ENCODE results near the gene KCND3. TPM values are rescaled to one million over a fixed set of nuclear protein-coding genes. Genes with fewer than 3 reads are reported as not detected.

Gene KCND3
- total RNA-seq, result not detected

DNA sequence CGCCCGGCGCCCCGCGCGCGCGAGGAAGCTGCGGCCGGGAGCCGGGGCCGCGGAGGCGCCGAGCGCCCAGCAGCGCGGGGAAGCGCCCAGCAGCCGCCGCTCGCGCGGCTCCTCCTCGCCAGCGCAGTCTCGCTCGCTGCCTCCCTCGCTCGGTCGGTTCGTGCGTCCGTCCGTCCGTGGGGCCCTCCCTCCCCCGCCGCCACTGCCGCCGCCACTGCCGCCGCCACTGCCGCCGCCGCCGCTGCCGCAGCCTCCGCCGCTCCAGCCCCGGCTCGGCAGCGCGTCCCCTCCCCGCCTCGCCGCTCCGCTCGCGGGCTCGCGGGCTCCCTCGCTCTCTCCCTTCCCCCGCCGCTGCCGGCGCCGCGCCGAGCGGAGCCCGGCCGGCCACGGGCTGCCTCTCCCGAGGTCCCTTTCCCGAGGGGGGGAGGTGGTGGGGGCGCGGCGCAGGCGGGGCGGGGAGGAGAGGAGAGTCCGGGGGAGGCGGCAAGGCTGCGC lies at the start of gene KCND3:
KCND3 (minus strand) TSS at position 138 of the 495 bp plus-strand sequence.
- Mint-ChIP-seq H3K4me3 (peak within 1 kb of the TSS; percentile 37), H3K36me3 (ENCODE audit: low read depth) (no peaks in the 10 kb centered on the region), H3K9me3 (no peaks in the 10 kb centered on the region), H3K4me1 (peaks cover 10% of the 10 kb centered on the region), H3K27ac (no peak within 1 kb of the TSS), H3K27me3 (peaks cover 70% of the 10 kb centered on the region)
- DNase-seq, result no peak
- POLR2A ChIA-PET, result no interaction called here
- CTCF ChIA-PET, result no interaction called here

DNA sequence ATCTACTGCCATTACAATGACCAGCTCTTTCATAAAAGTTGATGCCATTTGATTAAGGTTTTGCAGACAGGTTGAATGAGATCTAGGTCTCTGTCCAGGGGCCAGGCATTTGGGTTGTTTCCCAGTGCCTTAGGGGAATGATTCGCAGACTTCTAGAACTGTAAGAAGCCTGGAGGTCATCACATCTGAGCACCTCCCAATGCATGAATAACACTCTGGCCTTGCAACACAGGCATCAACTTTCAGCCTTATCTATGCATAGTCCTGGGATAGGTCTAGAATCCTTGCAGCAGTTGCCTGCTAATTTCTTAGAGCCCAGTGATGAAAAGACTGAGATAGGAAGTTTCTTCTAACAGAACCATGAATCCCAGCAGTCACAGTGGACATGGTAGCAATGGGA lies 44.8 kb upstream of the KCND3 start:
- H3K4me3 Mint-ChIP-seq, result no peak overlapping the region
- no peaks in the 10 kb centered on the region for H3K36me3 Mint-ChIP-seq (ENCODE audit: low read depth)
- no peak for DNase-seq
- peaks cover 9% of the 10 kb centered on the region for H3K27me3 Mint-ChIP-seq
- H3K9me3 Mint-ChIP-seq, result no peaks in the 10 kb centered on the region
- ChIA-PET POLR2A (no interaction called here), CTCF (no interaction called here)
- no peaks in the 10 kb centered on the region for H3K4me1 Mint-ChIP-seq
- no peak overlapping the region for H3K27ac Mint-ChIP-seq

DNA sequence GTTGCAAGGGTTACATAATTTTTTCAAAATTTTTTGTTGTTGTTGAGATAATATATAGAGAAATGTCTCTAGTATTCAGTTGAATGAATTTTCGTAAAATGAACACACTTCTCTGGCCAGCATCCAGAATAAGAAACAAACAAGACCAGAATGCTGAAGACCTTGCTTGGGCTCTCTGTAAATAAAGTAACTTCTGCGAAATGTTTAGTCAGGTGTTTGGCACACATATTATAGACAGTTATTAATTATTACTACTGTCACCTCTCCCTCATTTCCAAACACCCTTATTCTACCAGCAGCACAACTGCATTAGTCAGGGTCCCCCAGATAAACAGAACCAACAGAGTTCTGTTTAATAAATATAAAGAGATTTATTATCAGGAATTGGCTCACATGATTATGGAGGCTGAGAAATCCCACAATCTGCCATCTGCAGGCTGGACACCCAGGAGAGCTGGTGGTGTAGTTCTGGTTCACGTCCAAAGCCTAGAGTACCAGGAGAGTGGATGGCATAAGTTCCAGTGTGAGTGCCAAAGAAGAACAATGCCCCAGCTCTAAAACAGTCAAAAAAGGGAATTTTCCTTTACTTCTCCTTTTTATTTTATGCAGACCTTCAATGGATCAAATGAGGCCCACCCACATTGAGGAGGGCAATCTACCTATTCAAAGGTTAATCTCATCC lies 44.1 kb upstream of the KCND3 start:
- H3K27ac Mint-ChIP-seq, result no peak overlapping the region
- CTCF ChIA-PET, result no interaction called here
- no peaks in the 10 kb centered on the region for H3K4me1 Mint-ChIP-seq
- POLR2A ChIA-PET, result no interaction called here
- peaks cover 9% of the 10 kb centered on the region for H3K27me3 Mint-ChIP-seq
- H3K36me3 Mint-ChIP-seq (ENCODE audit: low read depth), result no peaks in the 10 kb centered on the region
- H3K9me3 Mint-ChIP-seq, result no peaks in the 10 kb centered on the region
- no peak overlapping the region for H3K4me3 Mint-ChIP-seq
- no peak for DNase-seq

DNA sequence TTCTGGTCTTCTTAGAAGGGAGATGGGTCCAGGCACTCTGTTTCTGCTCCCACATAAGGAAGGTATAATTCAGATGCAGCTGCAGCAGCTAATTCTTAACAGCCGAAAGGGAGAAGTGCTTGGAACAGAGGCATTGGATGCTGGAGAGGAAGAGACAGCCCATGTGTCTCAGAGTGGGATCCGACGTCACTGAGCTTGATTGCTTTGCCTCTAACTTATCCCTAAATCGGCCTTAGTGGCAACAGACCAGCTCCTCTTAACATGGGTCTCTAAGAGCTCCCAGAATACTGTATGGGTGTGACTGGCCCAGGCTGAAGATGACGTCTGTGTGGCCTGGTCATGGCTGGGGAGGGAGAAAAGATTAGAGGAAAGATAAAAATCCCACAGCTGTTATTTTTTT lies 40.7 kb upstream of the KCND3 start:
- ChIA-PET POLR2A (no interaction called here), CTCF (interaction anchor here (0.7 kb wide), 1 partner anchor 211 kb away, joined by 3 read pairs; no protein-coding TSS in a partner anchor)
- Mint-ChIP-seq H3K27ac (no peak overlapping the region), H3K4me3 (no peak overlapping the region), H3K9me3 (no peaks in the 10 kb centered on the region), H3K4me1 (no peaks in the 10 kb centered on the region), H3K36me3 (ENCODE audit: low read depth) (no peaks in the 10 kb centered on the region), H3K27me3 (peaks cover 11% of the 10 kb centered on the region)
- no peak for DNase-seq

DNA sequence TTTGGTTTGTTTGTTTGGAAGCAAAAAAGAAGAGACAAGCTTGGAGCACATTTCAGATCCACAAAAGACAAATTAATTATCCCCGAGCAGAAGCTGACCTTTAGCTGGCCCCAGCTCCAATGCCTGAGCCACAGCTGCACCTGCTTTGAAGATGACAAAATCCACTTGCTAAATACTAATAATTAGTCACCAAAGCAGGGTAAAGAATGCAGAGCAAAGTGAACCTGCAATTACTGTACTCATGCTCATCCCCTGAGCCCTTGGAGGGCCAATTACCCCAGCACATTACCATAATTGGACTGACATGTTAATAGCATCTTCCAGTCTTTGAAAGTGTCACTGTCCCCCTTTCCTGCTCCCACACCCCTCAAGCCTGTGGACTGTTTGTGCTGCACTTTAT lies 38.2 kb upstream of the KCND3 start:
- Mint-ChIP-seq H3K4me1 (no peaks in the 10 kb centered on the region), H3K27ac (no peak overlapping the region), H3K4me3 (no peak overlapping the region), H3K36me3 (ENCODE audit: low read depth) (no peaks in the 10 kb centered on the region), H3K27me3 (peaks cover 11% of the 10 kb centered on the region), H3K9me3 (no peaks in the 10 kb centered on the region)
- CTCF ChIA-PET, result no interaction called here
- POLR2A ChIA-PET, result interaction anchor here (1.4 kb wide), 1 partner anchor 18 kb away, joined by 3 read pairs; no protein-coding TSS in a partner anchor
- DNase-seq, result no peak

DNA sequence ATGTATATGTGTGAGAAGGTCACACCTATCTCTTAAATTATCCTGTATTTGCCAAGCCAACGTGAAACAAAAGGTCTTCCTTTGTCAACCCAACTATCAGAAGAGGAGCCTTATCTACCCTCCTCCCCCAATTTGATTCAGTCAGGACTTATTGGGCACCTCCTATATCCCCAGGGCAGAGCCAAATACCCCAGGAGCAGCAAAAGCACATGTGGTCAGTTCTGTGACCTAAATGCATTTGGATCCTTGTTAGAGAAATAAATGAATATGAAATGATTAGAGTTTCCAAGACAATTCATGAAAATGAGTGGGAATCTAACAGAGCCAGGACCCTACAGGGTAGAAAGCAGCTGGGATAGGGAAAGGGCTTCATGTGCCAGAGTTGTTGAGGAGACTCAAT lies 37.0 kb upstream of the KCND3 start:
- H3K4me3 Mint-ChIP-seq, result no peak overlapping the region
- ChIA-PET POLR2A (interaction anchor here (1.4 kb wide), 1 partner anchor 17 kb away, joined by 3 read pairs; no protein-coding TSS in a partner anchor), CTCF (no interaction called here)

DNA sequence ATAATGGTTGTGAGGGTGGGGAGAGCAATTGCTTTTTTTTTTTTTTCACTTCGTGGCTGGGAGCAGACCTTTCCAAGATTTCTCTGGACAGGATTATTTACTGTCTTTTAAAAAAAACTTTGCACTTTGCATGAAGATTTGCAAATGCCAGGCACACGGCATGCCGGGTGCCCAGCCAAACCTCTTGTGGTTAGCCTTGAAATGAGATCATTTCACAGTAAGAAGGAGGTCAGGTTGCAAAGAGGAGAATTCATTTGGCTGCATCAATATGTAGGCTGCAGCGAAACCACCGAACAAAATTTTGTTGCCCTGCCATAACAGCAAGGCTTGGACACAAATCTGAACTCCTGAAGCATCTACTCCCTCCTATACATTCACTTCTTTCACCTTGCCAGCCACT lies 36.5 kb upstream of the KCND3 start:
- no peak for DNase-seq
- no peaks in the 10 kb centered on the region for H3K36me3 Mint-ChIP-seq (ENCODE audit: low read depth)
- CTCF ChIA-PET, result no interaction called here
- no peaks in the 10 kb centered on the region for H3K4me1 Mint-ChIP-seq
- no peak overlapping the region for H3K27ac Mint-ChIP-seq
- no peaks in the 10 kb centered on the region for H3K9me3 Mint-ChIP-seq
- peaks cover 15% of the 10 kb centered on the region for H3K27me3 Mint-ChIP-seq
- POLR2A ChIA-PET, result interaction anchor here (1.4 kb wide), 1 partner anchor 17 kb away, joined by 3 read pairs; no protein-coding TSS in a partner anchor
- H3K4me3 Mint-ChIP-seq, result no peak overlapping the region

More for the DNA sequence above, 37.0 kb upstream of the KCND3 start:
- H3K36me3 Mint-ChIP-seq (ENCODE audit: low read depth), result no peaks in the 10 kb centered on the region
- peaks cover 15% of the 10 kb centered on the region for H3K27me3 Mint-ChIP-seq
- no peaks in the 10 kb centered on the region for H3K4me1 Mint-ChIP-seq
- no peaks in the 10 kb centered on the region for H3K9me3 Mint-ChIP-seq
- DNase-seq, result no peak
- H3K27ac Mint-ChIP-seq, result no peak overlapping the region

DNA sequence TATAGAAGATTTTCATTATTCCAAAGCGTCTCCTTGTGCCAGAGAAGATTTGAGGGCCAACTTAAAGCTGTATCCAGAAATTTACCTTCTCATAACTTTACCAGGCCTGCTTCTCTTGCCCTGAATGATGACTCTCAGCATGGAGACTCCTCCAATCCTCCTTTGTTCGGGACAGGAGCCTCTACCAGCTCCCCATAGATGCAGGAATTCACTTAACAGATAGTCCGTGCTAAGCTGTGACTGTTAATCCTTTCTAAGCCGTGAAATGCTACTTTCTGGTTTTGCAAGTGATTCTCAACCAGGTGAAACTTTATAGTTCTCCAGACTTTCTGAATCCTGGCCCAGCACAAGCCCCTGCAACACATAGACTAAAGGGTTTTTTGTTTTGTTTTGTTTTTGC lies 31.8 kb upstream of the KCND3 start:
- Mint-ChIP-seq H3K4me3 (no peak overlapping the region), H3K27ac (no peak overlapping the region), H3K9me3 (no peaks in the 10 kb centered on the region), H3K27me3 (peaks cover 9% of the 10 kb centered on the region), H3K36me3 (ENCODE audit: low read depth) (no peaks in the 10 kb centered on the region), H3K4me1 (no peaks in the 10 kb centered on the region)
- DNase-seq, result no peak
- POLR2A ChIA-PET, result no interaction called here
- CTCF ChIA-PET, result no interaction called here

DNA sequence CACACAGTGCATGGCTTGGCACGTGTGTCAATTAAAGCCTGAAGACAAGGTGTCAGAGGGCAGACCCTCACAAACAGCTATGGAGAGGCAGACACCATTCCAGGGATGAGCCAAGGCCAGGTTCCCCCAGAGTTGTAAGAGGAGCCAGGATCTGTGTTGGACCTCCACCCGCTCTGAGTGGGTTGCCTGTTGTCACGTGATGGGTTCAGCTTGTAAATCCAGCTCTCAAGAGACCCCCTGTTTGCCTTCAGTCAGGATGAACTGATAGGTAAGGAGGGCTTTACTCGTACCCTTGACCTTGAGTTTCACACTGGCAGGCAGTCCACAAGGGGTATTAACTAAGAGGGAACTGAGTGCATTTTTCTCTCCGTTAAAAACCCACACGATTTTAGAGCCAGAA lies 27.7 kb upstream of the KCND3 start:
- H3K9me3 Mint-ChIP-seq, result no peaks in the 10 kb centered on the region

DNA sequence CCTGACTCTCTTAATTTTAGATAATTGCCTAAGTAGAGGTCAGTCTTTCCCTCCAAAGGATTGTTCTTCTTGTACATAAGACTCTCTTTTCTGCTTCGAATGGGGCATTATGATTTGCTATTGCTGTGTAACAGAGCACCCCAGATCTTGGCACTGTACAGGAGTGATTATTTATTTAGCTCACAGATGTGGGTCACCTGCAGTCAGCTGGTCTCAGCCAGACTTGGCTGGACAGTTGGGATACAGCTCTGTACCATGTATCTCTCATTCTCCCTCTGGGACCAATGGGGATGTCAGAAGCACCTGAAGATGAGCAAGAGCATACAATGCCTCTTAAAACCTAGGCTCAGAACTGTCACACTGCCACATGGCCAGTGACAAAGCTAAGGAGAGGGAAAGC lies 23.4 kb upstream of the KCND3 start:
- Mint-ChIP-seq H3K27me3 (peaks cover 19% of the 10 kb centered on the region), H3K4me3 (no peak overlapping the region), H3K36me3 (ENCODE audit: low read depth) (no peaks in the 10 kb centered on the region), H3K4me1 (no peaks in the 10 kb centered on the region), H3K27ac (no peak overlapping the region), H3K9me3 (no peaks in the 10 kb centered on the region)
- ChIA-PET CTCF (no interaction called here), POLR2A (no interaction called here)
- DNase-seq, result no peak

More for the DNA sequence above, 27.7 kb upstream of the KCND3 start:
- no peak for DNase-seq
- Mint-ChIP-seq H3K27ac (no peak overlapping the region), H3K4me3 (no peak overlapping the region), H3K36me3 (ENCODE audit: low read depth) (no peaks in the 10 kb centered on the region), H3K4me1 (no peaks in the 10 kb centered on the region), H3K27me3 (peaks cover 26% of the 10 kb centered on the region)
- ChIA-PET POLR2A (no interaction called here), CTCF (no interaction called here)

DNA sequence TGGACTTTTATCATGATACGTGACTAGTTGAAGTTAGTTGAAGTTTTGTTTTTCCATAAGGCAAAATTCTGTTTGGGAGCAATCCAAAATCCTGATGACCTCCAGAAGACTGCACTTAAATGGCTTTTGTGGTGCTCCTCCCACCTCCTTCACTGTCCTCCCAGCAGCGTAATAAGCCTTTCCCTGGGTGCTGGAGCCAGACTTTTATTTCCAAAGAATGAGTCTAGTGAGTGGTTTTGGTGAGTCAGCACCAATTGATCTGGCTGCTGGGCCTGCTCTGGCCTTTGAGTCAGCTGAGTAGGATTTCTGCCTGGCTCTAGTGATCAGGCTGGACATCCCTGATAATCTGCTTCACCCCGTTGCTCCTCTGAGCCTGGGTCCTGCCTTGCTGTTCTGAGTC lies 21.7 kb upstream of the KCND3 start:
- Mint-ChIP-seq H3K9me3 (no peaks in the 10 kb centered on the region), H3K36me3 (ENCODE audit: low read depth) (no peaks in the 10 kb centered on the region), H3K4me1 (no peaks in the 10 kb centered on the region), H3K4me3 (no peak overlapping the region), H3K27ac (no peak overlapping the region), H3K27me3 (peaks cover 19% of the 10 kb centered on the region)
- POLR2A ChIA-PET, result no interaction called here
- no peak for DNase-seq
- CTCF ChIA-PET, result no interaction called here

DNA sequence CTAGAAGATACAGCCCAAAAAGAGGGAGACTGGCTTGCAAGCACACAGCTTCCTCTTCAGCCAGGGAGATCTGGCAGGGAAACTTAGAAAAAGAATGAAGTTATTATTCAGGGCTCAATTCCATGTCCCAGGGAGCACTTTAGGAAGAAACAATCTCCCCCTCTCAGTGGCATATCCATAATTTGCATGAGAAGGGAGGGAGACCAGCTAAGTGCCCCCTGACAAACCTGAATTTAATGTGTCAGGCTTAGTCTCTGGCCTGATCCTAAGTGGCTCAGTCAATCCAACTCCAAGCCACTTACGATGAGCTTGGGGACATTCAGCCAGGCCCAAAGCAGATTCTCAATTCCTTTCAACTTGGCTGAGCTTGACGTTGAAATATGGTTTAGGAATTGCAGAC lies 17.7 kb upstream of the KCND3 start:
- peaks cover 12% of the 10 kb centered on the region for H3K27me3 Mint-ChIP-seq
- H3K9me3 Mint-ChIP-seq, result no peaks in the 10 kb centered on the region
- CTCF ChIA-PET, result no interaction called here
- POLR2A ChIA-PET, result no interaction called here
- H3K27ac Mint-ChIP-seq, result no peak overlapping the region
- DNase-seq, result no peak
- H3K4me1 Mint-ChIP-seq, result no peaks in the 10 kb centered on the region
- H3K4me3 Mint-ChIP-seq, result no peak overlapping the region
- H3K36me3 Mint-ChIP-seq (ENCODE audit: low read depth), result no peaks in the 10 kb centered on the region

DNA sequence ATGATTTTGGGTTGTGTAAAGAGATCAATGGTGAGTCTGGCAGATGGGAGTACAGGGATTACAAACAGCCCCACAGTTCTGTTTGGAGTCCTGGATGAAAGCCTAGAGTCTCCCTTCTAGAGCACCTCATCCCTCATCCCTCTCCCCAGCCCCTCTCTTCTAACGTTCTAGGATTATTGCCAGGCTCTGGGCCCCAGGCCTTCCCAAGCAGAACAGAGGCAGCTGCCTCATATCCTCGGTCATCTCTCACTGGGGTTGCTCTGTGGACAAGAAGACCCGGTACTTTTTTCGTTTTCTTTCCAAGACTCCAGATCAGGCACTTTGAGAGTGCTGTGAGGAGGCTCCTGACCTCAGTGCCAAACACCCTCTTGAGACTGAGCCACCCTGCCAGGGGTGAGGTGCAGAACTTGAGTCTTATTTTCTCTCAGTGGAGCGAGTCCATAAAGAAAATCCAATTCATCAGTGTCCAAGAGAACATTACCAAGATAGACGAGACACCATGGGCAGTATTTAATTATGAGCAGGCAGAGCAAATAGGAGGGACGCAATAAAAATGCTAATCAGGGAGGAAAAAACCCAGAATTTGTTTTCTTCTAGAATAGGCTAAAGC lies 17.1 kb upstream of the KCND3 start:
- ChIA-PET CTCF (no interaction called here), POLR2A (no interaction called here)
- Mint-ChIP-seq H3K4me3 (no peak overlapping the region), H3K4me1 (no peaks in the 10 kb centered on the region), H3K9me3 (no peaks in the 10 kb centered on the region), H3K36me3 (ENCODE audit: low read depth) (no peaks in the 10 kb centered on the region), H3K27ac (no peak overlapping the region), H3K27me3 (peaks cover 16% of the 10 kb centered on the region)
- no peak for DNase-seq

DNA sequence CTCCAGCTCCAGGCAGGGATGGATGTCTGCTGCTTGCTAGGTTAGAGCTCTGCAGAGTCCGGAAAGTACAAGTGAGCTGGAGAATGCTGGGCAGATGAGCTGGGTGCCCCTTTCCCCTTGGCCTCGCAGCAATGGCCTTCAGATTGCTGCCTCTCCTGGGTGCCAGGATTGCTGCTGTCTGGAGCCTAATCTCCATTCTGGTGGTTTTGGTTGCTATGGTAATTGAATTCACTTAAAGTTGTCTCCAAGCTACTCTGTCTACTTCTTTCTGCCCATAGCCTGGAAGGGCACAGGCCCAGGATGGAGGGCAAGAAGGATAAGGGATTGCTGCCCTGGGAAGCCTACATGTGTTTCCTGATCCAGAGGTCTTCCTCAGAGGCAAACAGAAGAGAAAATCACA lies 14.6 kb upstream of the KCND3 start:
- DNase-seq, result no peak
- no peaks in the 10 kb centered on the region for H3K36me3 Mint-ChIP-seq (ENCODE audit: low read depth)
- ChIA-PET POLR2A (no interaction called here), CTCF (no interaction called here)
- no peak overlapping the region for H3K27ac Mint-ChIP-seq
- H3K27me3 Mint-ChIP-seq, result peaks cover 33% of the 10 kb centered on the region
- H3K4me3 Mint-ChIP-seq, result no peak overlapping the region
- no peaks in the 10 kb centered on the region for H3K9me3 Mint-ChIP-seq
- H3K4me1 Mint-ChIP-seq, result no peaks in the 10 kb centered on the region

Measured in activated CD4-positive, alpha-beta memory T cell treated with anti-CD3 and anti-CD28 coated beads, Interleukin-2, amount 10 ng/mL, durations not matched to agents 7 days and 5 days (primary cell).